ENCODE data around the gene CYP2W1.
A peak's percentile ranks its signal among the peaks of the same experiment; 100 is the strongest.

CYP2W1 gene

DNA sequence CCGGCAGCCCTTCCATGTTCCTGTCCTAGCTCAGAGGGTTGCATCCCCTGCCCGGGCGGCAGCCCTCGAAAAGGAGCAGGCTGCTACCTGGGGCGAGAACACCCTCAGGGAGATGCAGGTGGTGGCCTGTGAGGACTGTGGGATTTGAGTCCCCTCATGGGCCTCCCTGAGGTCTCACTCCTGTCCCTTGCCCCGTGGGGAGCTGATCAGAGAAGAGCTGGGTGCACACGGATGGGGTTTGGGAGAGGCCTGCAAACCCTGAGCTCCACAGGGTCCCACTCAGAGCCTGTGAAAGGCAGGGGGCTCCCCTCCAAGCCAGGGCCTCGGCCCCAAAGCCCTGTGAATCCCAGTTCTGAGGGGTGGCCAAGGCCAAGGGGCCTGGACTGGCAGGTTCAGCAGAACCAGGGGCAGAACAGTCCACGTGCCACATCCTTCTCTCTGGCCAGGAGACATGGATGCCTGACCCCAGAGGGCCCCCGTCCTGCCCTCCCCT, 424 bp upstream of the CYP2W1 start:
- DNase-seq (ENCODE audit: low read depth in 2 of 2), result no peak

DNA sequence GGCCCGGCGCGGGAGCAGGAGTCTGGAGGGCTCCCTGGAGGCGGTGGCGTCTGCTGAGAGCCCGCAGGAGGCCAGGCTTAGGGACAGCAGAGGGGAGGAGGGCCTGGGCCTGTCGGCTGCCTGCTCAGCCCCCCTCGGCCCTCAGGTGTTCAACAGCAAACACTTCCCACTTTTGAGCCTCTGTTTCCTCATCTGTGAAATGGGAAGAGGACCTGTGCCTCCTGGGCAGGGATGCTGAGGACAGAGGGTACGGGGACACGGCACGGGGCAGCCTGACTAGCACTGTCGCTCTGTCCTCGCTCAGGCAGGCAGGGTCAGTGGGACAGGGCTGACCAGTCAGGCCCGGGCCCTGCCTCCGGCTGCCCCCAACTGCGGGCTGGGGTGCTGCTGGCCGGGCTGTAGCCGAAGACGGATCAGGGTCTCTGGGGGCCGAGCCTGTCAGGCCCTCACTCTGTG, 663 bp downstream of the CYP2W1 start:
- DNase-seq (ENCODE audit: low read depth in 2 of 2), result no peak

DNA sequence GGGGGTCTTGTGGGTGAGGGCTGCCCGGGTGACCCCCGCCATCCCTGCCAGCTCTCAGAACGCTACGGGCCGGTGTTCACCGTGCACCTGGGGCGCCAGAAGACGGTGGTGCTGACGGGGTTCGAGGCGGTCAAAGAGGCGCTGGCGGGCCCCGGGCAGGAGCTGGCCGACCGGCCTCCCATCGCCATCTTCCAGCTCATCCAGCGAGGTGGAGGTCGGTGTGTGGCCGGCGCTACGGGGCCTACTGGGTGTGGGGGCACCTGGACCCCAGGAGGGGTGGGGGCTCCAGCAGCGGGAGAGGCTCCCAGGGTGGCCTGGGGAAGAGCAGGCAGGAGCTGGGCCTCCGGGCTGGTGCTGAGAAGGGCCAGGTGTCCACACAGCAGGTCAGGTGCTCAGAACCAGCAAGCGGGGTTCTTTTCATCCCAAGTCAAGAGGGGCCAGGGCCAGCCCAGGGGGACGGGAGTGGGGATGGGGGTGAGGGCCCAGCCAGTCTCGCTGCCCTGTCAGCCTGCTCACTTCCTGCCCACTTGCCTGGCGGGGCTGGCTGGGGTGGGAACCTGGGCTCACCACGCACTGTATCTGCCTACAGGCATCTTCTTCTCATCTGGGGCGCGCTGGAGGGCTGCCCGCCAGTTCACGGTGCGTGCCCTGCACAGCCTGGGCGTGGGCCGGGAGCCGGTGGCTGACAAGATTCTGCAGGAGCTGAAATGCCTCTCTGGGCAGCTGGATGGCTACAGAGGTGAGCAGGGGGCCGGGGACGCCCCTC, 1.6 kb downstream of the CYP2W1 start:
- no peak for DNase-seq (ENCODE audit: low read depth in 2 of 2)

DNA sequence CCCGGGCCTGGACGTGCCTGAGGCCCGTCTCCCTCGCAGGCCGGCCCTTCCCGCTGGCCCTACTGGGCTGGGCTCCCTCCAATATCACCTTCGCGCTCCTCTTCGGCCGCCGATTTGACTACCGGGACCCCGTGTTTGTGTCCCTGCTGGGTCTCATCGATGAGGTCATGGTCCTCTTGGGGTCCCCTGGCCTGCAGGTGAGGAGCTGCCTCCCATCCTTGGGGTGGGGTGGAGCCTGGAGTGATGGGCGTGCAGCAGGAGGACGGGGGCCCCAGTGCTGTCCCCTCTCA, 2.1 kb downstream of the CYP2W1 start:
- DNase-seq (ENCODE audit: low read depth in 2 of 2), result no peak

DNA sequence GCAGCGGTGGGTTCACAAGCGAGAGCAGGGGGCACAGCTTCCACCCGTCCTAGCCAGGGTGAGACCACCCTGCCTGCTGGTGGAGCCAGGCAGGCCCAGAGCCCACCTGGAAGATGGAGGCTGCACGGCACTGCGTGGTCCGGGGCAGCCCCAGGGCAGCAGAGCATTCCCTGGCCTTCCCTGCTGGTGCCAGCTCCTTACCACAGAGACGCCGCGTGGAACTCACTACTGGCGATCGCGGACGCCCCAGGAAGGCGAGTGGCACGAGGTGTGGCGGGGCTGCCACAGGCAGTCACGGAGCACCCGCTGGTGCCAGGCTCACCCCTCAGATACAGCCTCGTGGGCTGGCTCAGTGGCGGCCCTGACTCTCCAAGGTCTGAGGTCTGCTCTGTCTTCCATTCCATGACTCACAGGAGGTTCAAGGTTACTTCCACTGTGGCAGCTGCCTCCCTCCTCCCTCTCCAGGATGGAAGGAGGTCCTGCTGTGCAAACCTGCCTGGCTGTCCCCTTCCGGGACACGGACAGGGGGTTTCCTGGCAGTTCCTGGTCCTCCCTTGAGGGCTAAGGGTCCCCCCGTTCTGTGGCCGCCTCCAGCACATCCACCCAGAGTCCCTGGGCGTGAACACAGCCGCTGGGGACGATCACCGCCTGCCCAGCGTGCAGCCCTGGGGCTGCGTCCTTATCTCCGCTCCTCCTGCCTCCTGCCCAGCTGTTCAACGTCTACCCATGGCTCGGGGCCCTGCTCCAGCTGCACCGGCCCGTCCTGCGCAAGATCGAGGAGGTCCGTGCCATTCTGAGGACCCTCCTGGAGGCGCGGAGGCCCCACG, 3.1 kb downstream of the CYP2W1 start:
- no peak for DNase-seq (ENCODE audit: low read depth in 2 of 2)

DNA sequence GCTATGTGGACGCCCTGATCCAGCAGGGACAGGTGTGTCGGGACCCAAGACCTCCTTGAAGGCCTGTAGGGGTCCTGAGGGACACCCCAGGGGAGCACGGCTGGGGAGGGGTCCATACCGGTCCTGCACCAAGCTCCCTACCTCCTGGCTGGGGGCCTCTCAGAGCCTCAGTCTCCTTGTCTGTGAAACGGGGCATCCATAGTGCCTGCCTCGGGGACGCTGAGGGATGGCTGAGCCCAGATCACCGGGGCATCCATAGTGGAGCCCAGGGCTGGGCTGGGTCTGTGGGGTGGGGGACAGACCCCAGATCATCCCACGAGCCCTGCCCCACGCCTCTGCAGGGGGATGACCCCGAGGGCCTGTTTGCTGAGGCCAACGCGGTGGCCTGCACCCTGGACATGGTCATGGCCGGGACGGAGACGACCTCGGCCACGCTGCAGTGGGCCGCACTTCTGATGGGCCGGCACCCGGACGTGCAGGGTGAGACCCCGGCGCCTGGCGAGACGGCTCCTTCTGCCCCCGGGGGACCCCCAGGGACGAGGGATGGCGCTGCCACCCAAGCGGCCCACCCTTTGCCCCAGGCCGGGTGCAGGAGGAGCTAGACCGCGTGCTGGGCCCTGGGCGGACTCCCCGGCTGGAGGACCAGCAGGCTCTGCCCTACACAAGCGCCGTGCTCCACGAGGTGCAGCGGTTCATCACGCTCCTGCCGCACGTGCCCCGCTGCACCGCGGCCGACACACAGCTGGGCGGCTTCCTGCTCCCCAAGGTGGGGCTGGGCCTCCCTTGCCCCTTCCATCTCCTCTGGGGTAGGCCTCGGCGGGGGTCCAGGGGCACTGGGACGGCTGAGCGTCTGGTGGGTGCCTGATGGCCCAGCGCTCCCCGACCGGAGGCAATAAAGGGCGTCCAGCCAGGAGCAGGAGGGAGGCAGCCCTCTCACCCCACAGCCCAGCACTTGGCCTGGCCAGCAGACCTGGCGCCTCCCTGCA, 4.1 kb downstream of the CYP2W1 start:
- no peak for DNase-seq (ENCODE audit: low read depth in 2 of 2)

DNA sequence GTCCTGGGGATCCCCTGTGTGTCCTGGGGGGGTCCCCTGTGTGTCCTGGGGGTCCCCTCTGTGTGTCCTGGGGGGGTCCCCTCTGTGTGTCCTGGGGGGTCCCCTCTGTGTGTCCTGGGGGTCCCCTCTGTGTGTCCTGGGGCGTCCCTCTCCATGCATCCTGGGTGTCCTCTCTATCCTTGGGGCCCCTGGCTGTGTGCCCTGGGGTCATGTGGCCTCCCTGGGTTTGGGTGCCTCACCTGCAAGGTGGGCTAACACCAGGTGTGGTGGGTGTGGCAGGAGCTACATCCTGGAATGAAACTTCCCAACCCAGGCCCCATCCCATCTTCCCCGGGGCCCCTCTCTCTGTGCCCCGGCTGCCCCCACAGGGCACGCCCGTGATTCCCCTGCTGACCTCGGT, 4.9 kb downstream of the CYP2W1 start:
- DNase-seq (ENCODE audit: low read depth in 2 of 2), result no peak

DNA sequence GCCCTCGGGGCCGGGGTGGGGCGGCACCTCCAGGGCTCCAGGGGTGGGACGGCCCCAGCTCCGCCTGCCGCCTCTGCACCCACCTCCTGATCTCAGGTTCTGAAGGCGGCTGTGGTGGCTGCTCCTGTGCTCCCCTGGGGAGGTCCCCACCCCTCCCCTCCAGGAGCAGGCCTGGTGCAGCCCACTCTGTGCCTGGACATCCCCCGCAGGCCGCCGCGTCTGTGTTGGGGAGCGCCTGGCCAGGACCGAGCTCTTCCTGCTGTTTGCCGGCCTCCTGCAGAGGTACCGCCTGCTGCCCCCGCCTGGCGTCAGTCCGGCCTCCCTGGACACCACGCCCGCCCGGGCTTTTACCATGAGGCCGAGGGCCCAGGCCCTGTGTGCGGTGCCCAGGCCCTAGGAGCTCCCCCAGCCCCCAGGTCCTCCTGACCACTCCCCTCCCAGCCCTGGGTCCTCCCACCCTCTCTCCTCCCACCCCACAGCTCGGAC, 5.5 kb downstream of the CYP2W1 start:
- no peak for DNase-seq (ENCODE audit: low read depth in 2 of 2)

DNA sequence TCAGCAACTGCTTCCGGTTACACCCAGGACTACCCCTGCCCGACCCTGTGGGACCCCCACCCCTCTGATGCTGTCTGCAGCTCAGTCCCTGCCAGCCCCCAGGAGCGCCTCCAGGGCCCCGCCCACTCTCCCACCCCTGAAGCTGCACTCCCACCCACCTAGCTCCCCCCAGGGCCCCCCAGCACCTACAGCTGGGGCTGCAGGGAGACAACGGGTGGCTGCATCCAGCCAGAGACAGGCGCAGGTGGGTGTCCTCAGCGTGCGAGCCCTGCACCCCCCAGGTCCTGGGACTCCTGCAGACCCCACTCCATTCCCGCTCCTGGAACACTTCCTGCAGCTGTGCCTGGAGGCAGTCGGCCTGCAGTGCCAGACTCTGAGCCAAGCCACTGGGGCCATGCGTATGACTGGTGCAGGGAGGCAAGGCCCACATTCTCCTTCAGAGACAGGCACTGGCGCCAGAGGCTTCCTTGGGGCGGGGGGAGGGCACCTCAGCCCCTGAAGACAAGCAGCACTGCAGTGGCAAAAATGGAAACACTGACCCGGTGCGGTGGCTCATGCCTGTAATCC, 6.1 kb downstream of the CYP2W1 start:
- no peak for DNase-seq (ENCODE audit: low read depth in 2 of 2)

DNA sequence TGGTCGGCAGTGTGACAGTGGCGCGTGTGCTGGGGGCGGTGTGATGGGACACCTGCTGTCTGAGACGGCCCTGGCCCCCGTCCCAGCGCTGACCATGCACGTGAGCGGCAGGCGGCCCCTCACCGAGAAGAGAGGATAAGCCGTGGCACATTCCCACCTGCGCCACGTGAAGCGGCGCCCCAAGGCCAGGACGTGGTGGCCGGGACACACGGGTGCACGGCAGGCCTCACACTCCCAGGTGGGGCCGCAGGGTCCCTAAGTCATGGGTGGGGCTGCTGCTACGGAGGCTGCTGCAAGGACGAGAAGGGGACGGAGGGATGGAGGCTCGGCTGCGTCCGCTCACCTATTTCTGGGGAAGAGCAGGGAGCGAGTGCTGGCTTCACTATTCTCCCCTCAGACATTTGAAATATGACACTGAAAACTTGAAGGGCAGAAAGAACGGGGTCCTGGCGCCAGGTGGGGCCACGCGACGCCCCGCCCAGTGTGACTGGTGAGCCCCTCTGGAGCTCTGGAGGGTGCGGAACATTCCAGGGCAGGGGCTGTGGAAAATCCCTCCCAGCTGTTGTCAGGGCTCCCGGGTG, 7.5 kb downstream of the CYP2W1 start:
- DNase-seq (ENCODE audit: low read depth in 2 of 2), result no peak

DNA sequence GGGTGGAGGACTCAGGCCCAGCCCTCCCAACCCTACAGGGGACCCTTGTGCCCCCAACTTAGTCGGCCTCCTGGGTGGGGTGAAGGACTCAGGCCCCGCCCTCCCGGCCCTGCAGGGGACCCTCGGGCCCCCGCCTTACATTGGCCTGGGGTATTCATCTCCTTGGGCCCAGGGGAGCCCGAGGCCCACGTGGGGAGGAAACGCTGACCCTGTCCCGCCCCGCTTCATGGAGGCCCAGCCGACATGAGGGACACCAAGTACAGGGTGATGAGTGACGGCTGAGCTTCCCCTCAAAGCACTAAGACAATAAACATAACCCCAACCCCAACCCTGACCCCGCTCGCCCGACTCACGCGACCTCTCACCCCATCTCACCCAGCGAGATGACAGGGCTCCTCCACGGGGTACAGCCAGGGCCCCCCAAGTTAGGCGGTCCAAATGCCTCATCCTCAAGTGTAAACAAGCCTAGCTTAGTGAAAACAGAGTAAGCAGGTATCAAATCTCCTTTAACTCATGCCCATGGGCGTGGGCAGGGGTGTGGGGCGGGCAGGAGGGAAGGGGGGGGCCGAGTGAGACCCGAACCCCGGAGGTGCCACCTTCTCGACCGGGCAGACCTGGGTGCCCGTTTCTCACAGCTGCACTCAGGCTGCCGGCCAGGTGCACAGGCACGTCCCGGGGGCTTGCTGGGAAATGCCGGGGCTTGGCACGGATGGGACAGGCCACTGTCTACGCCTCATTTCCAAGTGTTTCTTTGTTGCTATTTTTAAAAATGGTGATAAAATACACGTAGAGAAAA, 8.2 kb downstream of the CYP2W1 start:
- no peak for DNase-seq (ENCODE audit: low read depth in 2 of 2)

DNA sequence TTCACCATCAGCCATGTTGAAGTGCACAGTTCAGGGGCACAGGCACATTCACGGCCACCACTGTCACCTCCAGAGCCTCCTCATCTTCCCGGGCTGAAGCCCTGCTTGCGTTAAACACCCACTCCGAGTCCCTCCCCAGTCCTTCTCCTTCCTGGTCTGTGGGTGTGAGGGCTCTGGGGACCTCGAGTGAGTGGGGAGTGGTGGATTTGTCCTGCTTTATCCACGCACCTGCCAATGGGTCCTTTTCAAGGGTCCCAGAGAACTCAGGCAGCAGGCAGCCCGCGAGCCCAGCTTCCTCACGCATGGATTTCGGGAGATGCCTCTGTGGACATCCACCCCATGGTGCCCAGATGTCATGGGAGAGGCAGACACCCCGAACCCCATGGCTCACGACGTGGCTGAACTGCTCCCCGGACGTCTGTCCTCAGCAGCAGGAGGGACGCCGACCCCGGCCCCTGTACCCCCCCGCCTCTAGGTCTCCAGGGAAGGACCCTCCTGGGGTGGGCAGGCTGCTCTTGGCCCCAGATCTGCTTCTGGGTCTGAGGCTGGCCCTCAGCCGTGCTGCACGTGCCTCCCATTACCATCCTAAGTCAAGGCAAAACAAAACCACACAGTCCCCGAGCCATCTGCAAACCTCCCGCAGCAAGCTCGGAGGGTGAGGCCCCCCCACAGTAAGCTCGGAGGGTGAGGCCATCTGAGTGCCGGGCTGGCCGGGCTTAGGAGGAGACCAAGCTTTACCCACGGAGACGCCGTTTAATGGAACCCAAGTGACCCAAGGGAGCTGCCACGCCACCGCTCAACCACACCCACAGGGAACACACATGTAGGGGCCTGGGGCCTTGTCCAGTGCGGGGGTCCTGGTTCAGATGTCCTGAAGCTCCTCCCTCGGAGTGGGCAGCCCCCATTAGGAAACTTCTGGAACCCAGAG, 9.0 kb downstream of the CYP2W1 start:
- DNase-seq (ENCODE audit: low read depth in 2 of 2), result no peak

DNA sequence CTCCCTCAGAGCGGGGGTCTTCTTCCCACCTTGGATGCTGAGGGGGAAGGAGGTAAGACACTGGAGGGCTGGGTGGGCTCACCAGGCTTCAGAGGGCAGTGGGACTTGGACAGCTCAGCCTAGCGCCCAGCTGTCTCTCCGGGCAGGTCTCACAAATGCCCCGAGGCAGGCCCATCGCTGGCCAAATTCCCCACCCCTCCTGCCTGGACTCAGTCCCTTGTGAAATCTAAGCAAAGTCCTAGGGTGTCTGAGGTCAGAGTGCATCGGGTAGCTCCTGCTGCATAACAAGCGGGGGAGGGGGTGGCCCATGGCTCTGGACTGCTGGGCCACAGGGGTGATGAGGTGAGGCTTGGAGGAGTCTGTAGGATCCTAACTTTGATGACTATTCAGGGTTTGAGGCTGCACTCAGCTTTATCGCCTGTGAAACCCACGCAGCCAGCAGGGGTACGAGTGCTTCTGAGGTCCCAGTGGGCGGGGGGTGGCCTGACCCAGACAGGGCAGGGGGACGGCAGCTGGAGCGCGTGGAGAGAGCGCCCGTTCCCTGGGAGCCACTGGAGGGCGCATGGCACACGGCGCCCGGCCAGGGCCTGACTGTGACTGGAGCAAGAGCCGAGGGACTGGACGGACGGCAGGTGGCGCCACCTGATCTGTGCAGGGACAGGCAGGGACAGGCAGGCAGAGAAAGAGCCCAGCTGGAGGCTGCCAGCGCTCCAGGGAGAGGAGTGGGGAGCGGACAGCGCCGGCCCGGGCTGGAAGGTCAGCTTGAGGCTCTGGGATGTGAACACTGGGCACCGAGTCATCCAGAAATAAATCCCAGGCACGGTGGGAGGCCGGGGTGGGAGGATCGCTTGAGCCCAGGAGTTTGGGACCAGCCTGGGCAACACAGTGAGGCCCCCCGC, 10.0 kb downstream of the CYP2W1 start:
- DNase-seq (ENCODE audit: low read depth in 2 of 2), result peak; percentile 77 to 78

DNA sequence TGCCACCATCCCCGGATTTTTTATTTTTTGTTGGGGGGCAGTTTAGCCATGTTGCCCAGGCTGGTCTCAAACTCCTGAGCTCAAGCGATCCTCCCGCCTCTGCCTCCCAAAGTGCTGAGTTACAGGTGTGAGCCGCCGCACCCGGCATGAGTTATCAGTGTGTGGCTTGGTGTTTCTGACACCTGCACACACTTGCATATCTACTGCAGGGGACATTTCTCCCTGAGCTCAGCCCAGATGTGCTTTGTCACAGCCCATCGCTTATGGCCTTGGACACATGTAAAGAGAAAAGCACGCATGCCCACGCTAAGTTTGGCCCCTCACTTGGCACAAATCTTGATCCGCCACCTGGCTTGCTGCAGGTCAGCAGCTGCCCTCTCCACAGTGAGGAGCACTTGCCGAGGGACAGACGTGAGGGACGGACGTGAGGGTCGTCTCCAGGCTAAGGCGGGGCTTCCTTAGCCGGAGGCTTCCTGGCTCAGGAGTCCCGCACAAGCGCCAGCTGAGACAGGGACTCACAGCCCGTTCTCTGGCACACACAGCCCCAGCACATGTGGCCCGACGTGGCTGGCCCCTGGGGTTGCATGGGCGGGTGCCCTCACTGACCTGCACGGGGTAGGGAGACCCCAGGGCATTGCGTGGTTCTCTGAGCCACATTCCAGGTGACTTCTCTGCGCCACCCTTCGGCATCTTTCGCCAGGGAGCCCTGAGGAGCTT, 11.8 kb downstream of the CYP2W1 start:
- no peak for DNase-seq (ENCODE audit: low read depth in 2 of 2)

DNA sequence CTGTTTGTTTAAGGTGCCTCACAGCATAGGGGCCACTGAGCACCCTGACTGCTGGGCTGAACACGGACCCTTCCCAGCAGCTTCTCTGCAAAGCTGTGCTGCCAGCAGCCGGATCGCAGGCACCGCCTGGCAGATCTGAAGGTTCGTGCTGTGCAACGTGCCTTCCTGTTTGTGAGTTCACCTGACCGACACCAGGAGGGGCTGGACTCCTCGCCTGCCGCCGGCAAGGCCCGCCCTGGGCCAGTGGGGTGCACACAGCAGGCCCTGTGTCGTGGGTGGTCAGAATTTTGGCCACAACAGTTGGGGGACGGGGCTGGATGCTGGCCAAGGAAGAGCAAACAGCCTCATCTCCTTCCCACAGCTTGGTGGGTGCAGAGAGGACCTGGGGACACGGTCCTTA, 12.6 kb downstream of the CYP2W1 start:
- DNase-seq (ENCODE audit: low read depth in 2 of 2), result no peak

DNA sequence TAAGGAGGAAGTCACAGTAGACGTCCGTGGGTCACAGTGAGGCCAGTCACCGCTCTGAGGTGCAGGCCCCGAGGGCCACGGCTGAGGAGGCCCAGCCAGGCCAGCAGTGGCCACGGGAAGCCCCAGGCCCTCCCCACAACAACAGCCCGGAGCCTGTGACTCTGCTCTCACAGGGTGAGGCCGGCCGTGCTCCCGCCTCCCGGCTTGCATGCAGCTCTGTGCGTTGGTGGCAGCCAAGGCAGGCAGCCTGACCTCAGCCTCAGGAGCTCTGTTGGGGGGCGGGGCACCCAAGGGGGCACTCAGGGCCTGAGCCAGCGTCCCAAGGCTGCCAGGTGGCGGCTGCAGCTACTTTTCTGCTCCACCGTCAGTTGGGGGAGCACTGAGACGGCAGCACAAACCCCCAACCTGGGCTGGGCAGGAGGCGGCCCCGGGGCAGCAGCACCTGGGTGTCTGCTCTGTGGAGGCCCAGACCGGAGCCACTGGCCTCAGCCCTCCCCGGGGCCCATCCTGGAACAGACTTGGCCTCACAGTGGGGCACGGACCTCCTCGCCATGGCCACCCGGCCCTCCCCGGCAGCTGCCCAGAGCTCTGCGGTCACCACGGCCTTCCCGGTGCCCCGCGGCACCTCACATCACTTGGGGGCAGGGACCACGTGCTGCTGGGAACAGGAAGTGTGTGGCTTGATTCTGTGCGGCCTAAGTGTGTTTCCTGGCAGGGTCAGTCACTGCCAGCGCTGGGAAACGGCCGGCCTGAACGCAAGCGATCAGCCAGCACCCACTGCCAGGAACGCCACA, 13.3 kb downstream of the CYP2W1 start:
- DNase-seq (ENCODE audit: low read depth in 2 of 2), result no peak

All from fibroblast of skin of left biceps (primary cell).